ENCODE results near the gene KERA.
"Not testable (repeated sequence)": the region's sequence is repeated elsewhere in the genome, so short reads cannot be mapped to it uniquely, and the experiment has no call there.

Gene KERA

GRCh38 chr12:91057368-91058165, at the start of gene KERA:
TSS of gene KERA (minus strand) at chr12:91058024. CDS start at chr12:91056281, 1,743 bp downstream.
- no peak for DNase-seq (ENCODE audit: low read depth)

- DNase-seq (ENCODE audit: low read depth), result no peak
Observed at GRCh38 chr12:91106283-91106682, 48.5 kb upstream of the KERA start.

- DNase-seq (ENCODE audit: low read depth), result no peak
Observed at GRCh38 chr12:91105807-91106206, 48.0 kb upstream of the KERA start.

GRCh38 chr12:91104812-91105466, 47.1 kb upstream of the KERA start:
- DNase-seq (ENCODE audit: low read depth), result no peak

GRCh38 chr12:91103624-91104023, 45.8 kb upstream of the KERA start:
- no peak for DNase-seq (ENCODE audit: low read depth)

- no peak for DNase-seq (ENCODE audit: low read depth)
Observed at GRCh38 chr12:91103101-91103500, 45.3 kb upstream of the KERA start.

GRCh38 chr12:91100906-91101305, 43.1 kb upstream of the KERA start:
- no peak for DNase-seq (ENCODE audit: low read depth)

GRCh38 chr12:91099836-91100235, 42.0 kb upstream of the KERA start:
- no peak for DNase-seq (ENCODE audit: low read depth)

GRCh38 chr12:91099341-91099740, 41.5 kb upstream of the KERA start:
- no peak for DNase-seq (ENCODE audit: low read depth)

- peak; percentile 76 for DNase-seq (ENCODE audit: low read depth)
Observed at GRCh38 chr12:91098941-91099340, 41.1 kb upstream of the KERA start.

GRCh38 chr12:91098461-91098860, 40.6 kb upstream of the KERA start:
- DNase-seq (ENCODE audit: low read depth), result no peak

GRCh38 chr12:91094957-91095356, 37.1 kb upstream of the KERA start:
- no peak for DNase-seq (ENCODE audit: low read depth)

GRCh38 chr12:91094032-91094662, 36.3 kb upstream of the KERA start:
- DNase-seq (ENCODE audit: low read depth), result no peak

GRCh38 chr12:91093341-91093740, 35.5 kb upstream of the KERA start:
- DNase-seq (ENCODE audit: low read depth), result no peak

GRCh38 chr12:91091916-91092715, 34.3 kb upstream of the KERA start:
- DNase-seq (ENCODE audit: low read depth), result no peak

- not testable (repeated sequence) for DNase-seq (ENCODE audit: low read depth)
Observed at GRCh38 chr12:91089953-91090352, 32.1 kb upstream of the KERA start.

- no peak for DNase-seq (ENCODE audit: low read depth)
Observed at GRCh38 chr12:91080041-91080440, 22.2 kb upstream of the KERA start.

GRCh38 chr12:91078501-91078900, 20.7 kb upstream of the KERA start:
- no peak for DNase-seq (ENCODE audit: low read depth)

- no peak for DNase-seq (ENCODE audit: low read depth)
Observed at GRCh38 chr12:91077228-91077954, 19.6 kb upstream of the KERA start.

GRCh38 chr12:91074851-91075250, 17.0 kb upstream of the KERA start:
- no peak for DNase-seq (ENCODE audit: low read depth)

GRCh38 chr12:91074154-91074709, 16.4 kb upstream of the KERA start:
- DNase-seq (ENCODE audit: low read depth), result no peak
